Kidney epithelial cell (primary cell): ENCODE data around the gene ATP1B2. TPM values are rescaled to one million over a fixed set of nuclear protein-coding genes. Genes with fewer than 3 reads are reported as not detected.

ENCODE experiments used
- DNase-seq: peaks from one replicate; pipeline ENCODE4 v3.0.0-alpha.2; 2010; ENCODE audit warnings: low read depth
- H3K27me3 ChIP-seq: 2 replicates; pipeline ENCODE4 v1.6.0; 2011; ENCODE audit warnings: low read length; ENCODE audit not compliant: control insufficient read depth, insufficient read depth
- H3K36me3 ChIP-seq: 2 replicates; pipeline ENCODE4 v1.5.1; 2011; ENCODE audit warnings: low read length; ENCODE audit not compliant: control insufficient read depth, insufficient read depth
- H3K4me3 ChIP-seq: 2 replicates; pipeline ENCODE4 v1.5.1; 2011; ENCODE audit warnings: low read depth, mild to moderate bottlenecking, control low read depth, low read length
- CTCF ChIP-seq: IDR thresholded peaks from 2 replicates; pipeline ENCODE4 v1.5.1; 2011; ENCODE audit warnings: mild to moderate bottlenecking, moderate library complexity, low read length, control low read depth, inconsistent platforms; ENCODE audit not compliant: insufficient read depth, poor library complexity, severe bottlenecking
- total RNA-seq: library from RNA; depleted of rRNA; stranded (reverse); fragments of >200 nt; gene quantifications from 2 replicates; pipeline ENCODE4 v1.2.3, GENCODE V29; 2015

Gene ATP1B2
- total RNA-seq, 1 donor from 2014 or later, result not detected

GRCh38 chr17:7654832-7655540 lies 4.3 kb downstream of the ATP1B2 start:
- no peaks in the 10 kb centered on the region for H3K36me3 ChIP-seq
- H3K27me3 ChIP-seq, result peaks cover 42% of the 10 kb centered on the region
- DNase-seq, result no peak
- no peak overlapping the region for H3K4me3 ChIP-seq
- no peak for TF ChIP-seq CTCF

GRCh38 chr17:7655541-7655840 lies 4.8 kb downstream of the ATP1B2 start:
- no peak for TF ChIP-seq CTCF
- Histone ChIP-seq H3K4me3 (no peak overlapping the region), H3K27me3 (peaks cover 37% of the 10 kb centered on the region), H3K36me3 (no peaks in the 10 kb centered on the region)
- no peak for DNase-seq

- no peak for DNase-seq
- TF ChIP-seq CTCF, result no peak
- H3K36me3 ChIP-seq, result no peaks in the 10 kb centered on the region
Observed at GRCh38 chr17:7656958-7657609, 6.4 kb downstream of the ATP1B2 start.

GRCh38 chr17:7667656-7668406 lies 17.1 kb downstream of the ATP1B2 start:
- Histone ChIP-seq H3K4me3 (no peak overlapping the region), H3K27me3 (no peaks in the 10 kb centered on the region), H3K36me3 (no peaks in the 10 kb centered on the region)
- no peak for TF ChIP-seq CTCF
- DNase-seq, result no peak

More at GRCh38 chr17:7656958-7657609, 6.4 kb downstream of the ATP1B2 start:
- Histone ChIP-seq H3K27me3 (peaks cover 21% of the 10 kb centered on the region), H3K4me3 (no peak overlapping the region)

- peaks cover under 1% of the 10 kb centered on the region for H3K36me3 ChIP-seq
- TF ChIP-seq CTCF, result no peak
- no peak for DNase-seq
- H3K27me3 ChIP-seq, result no peaks in the 10 kb centered on the region
- no peak overlapping the region for H3K4me3 ChIP-seq
Observed at GRCh38 chr17:7668482-7668881, 17.8 kb downstream of the ATP1B2 start.
